ENCODE results near the gene TMPRSS2. TPM values are rescaled to one million over a fixed set of nuclear protein-coding genes. Genes with fewer than 3 reads are reported as not detected.

The TMPRSS2 gene
- total and polyA plus RNA-seq, 11 donors = 0.04 TPM; not detected in 10

- H3K4me3 ChIP-seq = peak overlapping the region in 9 of 12 donors; percentile 27 to 93 (median 83)
- H3K27me3 ChIP-seq = peaks cover 0 to 9% (median 0%) of the 10 kb centered on the region in 9 donors
- H3K4me1 ChIP-seq = peaks cover 0 to 47% (median 11%) of the 10 kb centered on the region in 12 donors
- ATAC-seq = no peak
- no peak for DNase-seq
- H3K9me3 ChIP-seq = no peaks in the 10 kb centered on the region
- H3K36me3 ChIP-seq = peaks cover 0 to 52% (median 32%) of the 10 kb centered on the region in 9 donors
- intact Hi-C loops (cut with DNase I) = loop anchor here in 1 of 10 donors (5.0 kb wide), 1 partner anchor 65 kb away; the partner anchor contains the start of gene MX2
- 80 to 86% (median 83%) methylated on average over 8 of the region's 8 CpGs for WGBS, 4 donors
- TF ChIP-seq POLR2A (IDR thresholded peaks at IDR 0.05) = no peak
- TF ChIP-seq CTCF (IDR thresholded peaks at IDR 0.05) = no peak
- no peak overlapping the region for H3K27ac ChIP-seq
Measured at GRCh38 chr21:41427556-41427955, 80.4 kb downstream of the TMPRSS2 start.

GRCh38 chr21:41426676-41427404 is 81.1 kb downstream of the TMPRSS2 start:
- H3K4me3 ChIP-seq = peak overlapping the region; percentile 27 to 93 (median 80)
- ATAC-seq (peak in 3 of 4 donors; percentile 35 to 59 (median 40)), DNase-seq (peak in 1 of 5 donors; percentile 22)
- H3K4me1 ChIP-seq = peaks cover 0 to 51% (median 12%) of the 10 kb centered on the region in 12 donors
- TF ChIP-seq CTCF (IDR thresholded peaks at IDR 0.05) (no peak), POLR2A (IDR thresholded peaks at IDR 0.05) (no peak)
- intact Hi-C loops (cut with DNase I) = loop anchor here in 1 of 10 donors (5.0 kb wide), 1 partner anchor 65 kb away; the partner anchor contains the start of gene MX2
- 14 to 21% (median 19%) methylated on average over 24 to 41 of the region's 41 CpGs for WGBS, 4 donors
- H3K27ac ChIP-seq = peak overlapping the region in 11 of 12 donors; percentile 70 to 93 (median 85)
- H3K9me3 ChIP-seq = no peaks in the 10 kb centered on the region
- peaks cover 0 to 45% (median 25%) of the 10 kb centered on the region in 9 donors for H3K36me3 ChIP-seq
- peaks cover 0 to 9% (median 0%) of the 10 kb centered on the region in 9 donors for H3K27me3 ChIP-seq

- peak within 1 kb of the TSS; percentile 70 to 93 (median 85) for H3K27ac ChIP-seq
- no peaks in the 10 kb centered on the region for H3K9me3 ChIP-seq
- peaks cover 0 to 37% (median 22%) of the 10 kb centered on the region in 9 donors for H3K36me3 ChIP-seq
- WGBS, 4 donors = 0 to 3% (median 2%) methylated on average over 44 to 65 of the region's 65 CpGs
- peak; percentile 88 to 96 (median 91) for ATAC-seq
- TF ChIP-seq CTCF (IDR thresholded peaks at IDR 0.05) (no peak), POLR2A (IDR thresholded peaks at IDR 0.05) (peak in 1 of 2 donors; percentile 44)
- peak; percentile 81 to 89 (median 87) for DNase-seq
- peaks cover 0 to 58% (median 15%) of the 10 kb centered on the region in 12 donors for H3K4me1 ChIP-seq
- peaks cover 0 to 9% (median 0%) of the 10 kb centered on the region in 9 donors for H3K27me3 ChIP-seq
- peak within 1 kb of the TSS; percentile 27 to 93 (median 80) for H3K4me3 ChIP-seq
- intact Hi-C loops (cut with DNase I) = loop anchor here in 1 of 10 donors (5.0 kb wide), 1 partner anchor 64 kb away; the partner anchor contains the start of gene MX2
Measured at GRCh38 chr21:41425954-41426675, 81.8 kb downstream of the TMPRSS2 start, which contains the start of gene MX1. Gene MX1, plus strand, starts transcription at chr21:41426239. Its CDS starts 5,832 bp downstream, at chr21:41432071.

All from heart left ventricle (tissue), 16 donors.